Smooth muscle cell of the brain vasculature (primary cell): ENCODE data around the gene NAPSA.
"Not testable (repeated sequence)": the region's sequence is repeated elsewhere in the genome, so short reads cannot be mapped to it uniquely, and the experiment has no call there.

Source experiments
- DNase-seq: peaks from one replicate; pipeline ENCODE4 v3.0.0-alpha.2; 2012; ENCODE audit warnings: low read depth, low spot score

NAPSA gene

DNA sequence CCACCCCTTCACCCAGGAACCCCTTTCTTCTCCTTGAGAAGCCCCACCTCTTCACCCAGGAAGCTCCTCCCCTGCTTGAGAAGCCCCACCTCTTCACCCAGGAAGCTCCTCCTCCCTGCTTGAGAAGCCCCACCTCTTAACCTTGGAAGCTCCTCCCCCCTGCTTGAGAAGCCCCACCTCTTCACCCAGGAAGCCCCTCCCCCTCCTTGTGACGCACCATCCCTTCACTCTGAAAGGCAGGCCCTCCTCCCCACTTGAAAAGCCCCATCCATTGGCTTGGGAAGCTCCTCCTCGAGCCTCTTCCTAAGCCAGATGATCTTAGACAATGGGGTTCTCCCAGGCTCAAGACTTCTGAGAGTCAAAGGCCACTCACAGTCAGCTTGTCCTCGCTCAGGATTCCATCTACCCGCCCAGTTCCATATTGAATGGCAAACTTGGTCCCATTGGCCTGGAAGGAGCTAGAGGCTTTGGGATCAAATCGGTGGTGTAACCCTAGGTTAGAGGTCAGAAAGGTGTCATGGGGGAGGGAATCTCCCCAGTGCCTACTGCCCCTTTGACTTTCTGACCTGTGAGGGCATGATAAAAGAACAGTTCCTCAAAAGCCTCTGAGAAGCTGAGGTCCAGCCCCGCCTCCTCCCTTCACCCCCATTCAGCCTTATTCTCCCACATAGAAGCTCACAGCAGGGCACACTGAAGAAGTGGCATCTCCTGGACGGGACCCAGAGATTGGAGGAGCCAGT, 4.0 kb downstream of the NAPSA start:
- no peak for DNase-seq

DNA sequence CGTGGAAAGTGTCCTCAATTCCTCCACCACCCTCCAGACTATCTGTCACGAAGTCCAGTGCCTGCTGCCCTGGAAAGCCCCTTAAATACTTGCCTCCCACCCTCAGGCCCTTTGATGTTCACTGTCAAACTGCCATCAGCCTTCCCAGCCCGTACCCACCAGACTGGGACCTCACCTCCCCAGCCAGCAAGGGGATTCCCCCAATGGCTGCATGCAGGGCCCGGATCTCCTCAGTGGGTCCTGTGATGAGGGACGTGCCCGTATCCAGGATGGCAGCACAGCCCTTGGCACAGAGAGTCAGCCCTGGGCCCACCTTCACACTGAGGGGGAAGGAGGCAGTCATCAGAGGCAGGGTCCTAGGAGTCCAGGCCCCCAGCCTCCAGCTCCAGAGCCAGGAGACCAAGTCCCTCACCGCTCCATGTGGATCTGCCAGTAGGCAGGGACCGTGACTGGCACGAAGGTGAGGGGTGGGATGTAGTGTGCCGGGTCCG, 6.1 kb downstream of the NAPSA start:
- no peak for DNase-seq

DNA sequence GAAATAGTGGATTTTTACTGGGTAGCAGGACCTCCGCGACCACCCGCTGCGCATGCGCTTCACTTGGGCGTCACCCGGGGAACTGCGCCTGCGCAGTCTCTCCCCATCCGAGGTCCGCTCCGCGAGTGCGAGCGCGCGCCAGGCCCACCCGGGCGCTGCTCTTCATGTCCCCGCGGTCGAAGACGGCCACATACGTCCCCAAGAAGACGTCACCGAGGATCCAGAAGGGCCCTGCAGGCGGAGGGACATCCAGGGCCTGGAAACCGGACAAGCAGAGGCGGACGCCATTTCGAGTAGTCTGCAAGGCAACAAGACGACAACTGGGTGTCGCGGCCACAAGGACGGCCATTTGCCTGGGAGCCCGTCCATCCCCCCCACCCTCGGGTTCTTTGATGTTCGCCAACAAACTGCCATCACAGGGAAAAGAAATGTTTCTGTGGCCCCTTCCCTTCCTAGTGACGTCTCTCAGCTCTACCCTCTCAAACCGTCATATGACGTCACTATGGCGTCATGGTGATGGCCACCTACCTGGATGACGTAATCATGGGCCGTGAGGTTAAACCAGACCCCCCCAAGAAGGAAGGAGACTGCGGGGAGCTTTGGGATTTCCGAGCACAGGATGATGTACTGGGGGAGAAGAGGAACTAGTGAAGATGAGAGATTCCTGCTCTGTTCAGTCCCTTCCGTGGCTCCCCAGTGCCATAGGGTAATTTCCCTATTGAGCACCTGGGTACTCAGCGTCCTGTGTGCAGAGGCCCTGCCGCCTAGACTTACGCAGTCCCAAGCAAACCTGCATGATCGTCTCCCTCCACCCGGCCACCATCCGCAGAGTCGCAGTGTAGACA, 6.7 kb downstream of the NAPSA start:
- no peak for DNase-seq

DNA sequence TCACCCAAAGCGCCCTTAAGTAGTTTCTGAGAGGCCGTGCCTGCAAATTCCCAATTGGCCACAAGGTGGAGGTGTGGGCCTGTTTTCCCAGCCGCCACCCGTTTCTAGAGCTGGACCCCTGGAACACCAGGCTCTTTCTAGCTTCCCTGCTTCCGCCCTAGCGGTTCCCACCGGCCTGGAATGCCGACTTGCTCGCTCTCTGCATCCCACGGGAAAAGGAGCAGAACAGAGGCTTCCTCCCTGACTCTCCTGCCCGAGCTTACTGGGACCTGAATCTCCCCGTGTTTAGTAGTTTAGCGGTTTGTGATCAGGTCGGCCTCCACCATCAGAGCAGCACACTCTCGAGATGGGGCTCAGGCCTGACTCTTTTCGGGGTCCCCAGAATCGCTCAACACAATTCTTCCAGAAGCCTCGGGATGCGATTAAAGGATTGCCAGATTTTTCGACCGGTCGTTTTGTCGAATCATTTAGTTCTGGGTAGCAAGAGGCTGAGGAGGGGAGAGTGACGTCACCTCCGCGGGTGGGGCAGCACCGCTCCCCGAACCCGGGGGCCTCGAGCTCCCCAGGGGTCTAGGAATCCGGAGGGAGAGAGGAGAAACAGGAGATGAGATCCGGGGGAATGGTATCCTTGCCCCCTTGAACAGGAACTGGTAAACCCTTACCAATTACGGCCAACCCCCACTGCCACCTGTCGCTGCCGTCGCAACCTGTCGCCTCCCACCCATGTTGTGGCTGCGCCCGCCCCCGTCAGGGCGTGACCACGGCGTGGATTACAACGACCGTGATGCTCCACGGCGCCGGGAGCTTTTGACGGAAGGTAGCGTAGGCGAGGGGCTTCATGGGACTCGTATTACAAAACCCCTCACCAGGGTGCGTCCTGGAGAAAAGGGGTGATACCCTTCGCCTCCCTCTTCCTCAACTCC, 8.0 kb downstream of the NAPSA start:
- DNase-seq = peak; percentile 15

DNA sequence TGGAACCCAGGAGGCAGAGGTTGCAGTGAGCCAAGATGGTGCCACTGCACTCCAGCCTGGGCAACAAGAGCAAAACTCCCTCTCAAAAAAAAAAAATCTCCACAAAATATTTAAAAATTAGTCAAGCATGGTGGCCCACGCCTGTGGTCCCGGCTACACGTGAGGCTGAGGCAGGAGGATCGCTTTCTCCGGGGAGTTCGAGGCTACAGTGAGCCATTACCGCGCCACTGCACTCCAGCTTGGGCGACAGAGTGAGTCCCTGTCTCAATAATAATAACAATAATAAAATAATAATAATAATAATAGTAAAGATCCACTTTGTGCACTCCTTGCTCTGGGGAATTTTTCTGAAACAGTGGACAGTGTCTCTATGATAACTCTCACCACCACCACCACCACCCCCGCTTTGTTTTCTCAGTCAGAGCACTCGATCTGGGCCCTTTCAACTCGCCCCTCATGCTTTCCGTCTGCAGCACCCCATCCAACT, 8.7 kb downstream of the NAPSA start:
- no peak for DNase-seq

DNA sequence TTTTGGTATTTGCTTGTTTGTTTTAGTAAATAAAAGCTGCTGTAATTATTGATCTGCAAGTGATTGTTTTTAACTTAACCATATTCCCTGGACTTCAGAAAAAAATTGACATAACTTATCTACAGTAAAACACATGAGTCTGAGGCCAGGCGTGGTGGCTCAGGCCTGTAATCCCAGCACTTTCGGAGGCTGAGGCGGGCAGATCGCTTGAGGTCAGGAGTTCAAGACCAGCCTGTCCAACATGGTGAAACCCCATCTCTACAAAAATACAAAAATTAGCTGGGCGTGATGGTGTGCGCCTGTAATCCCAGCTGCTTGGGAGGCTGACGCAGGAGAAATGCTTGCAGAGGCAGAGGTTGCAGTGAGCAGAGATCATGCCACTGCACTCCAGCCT, 12.0 kb downstream of the NAPSA start:
- not testable (repeated sequence) for DNase-seq

DNA sequence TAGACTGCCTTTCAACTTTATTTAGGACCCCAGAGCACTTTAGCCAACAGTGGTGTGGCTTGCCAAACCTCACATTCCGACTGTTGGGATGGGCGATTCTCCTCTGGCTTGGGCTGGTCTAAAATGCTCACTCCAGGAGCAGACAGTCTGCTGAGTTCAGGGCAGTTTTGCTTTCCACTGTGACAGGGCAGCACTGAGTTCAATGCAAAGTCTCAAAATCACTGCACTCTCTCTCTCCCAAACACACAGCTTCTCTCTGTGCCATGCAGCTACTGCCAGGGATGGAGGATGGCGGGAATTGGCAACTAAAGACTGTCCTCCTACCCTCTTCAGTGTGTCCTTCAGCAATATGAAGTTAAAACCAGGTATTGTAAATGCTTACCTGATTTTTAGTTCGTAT, 13.2 kb downstream of the NAPSA start:
- DNase-seq = no peak

DNA sequence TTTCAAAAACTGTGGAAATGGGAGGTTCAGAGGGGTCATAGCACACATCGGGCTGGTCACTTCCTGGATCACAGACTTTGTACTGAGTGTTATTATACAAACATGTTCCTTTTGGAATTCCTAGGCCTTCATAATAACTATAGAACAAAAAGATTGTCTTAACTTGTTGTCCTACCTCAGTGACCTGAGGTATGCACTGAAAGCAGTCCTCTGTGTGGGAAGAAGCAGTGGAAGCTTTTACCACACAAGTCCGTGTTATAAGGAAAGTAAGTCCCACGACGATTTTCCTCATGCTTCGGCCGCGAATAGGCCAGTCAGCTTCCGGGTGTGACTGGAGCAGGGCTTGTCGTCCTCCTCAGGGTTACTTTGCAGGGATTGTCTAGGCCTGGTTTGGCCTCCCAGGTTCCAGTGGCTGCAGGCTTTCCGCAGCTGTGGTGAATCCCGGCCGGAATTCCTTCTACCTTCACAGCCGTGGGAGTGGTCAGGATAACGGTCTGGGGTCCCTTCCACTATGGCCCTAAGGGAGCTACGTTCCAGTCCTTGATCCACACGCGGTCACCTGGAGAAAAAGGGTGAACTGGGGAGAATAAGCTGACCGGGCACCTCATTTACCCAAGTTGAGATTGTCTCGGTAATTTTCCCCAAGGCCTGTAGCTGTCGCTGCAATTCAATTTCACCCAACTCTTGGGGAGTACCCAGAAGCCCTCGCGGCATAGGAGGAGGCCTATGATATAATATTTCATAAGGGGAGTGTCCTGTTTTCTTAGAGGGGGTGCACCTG, 16.0 kb downstream of the NAPSA start:
- no peak for DNase-seq

DNA sequence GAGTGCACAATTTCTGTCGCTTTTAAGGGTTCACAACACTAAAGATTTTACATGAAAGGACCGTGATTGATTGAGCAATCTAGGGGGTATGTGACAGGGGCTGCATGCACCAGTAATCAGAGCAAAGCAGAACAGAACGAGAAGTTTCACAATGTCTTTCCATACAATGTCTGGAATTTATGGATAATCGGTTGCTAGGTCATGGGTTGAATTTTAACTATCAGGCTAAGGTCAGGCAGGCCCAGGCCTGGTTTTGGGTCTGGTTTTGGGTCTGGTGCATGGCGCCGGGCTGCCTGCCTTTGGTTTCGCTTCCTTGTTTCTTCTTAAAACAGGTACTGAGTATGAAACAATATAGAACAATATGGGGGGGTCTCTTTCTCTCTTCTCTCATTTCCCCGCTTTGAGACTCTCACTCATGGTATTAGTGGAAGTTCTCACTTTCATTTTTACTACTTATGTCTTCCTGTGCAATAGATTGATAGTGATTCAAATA, 18.3 kb downstream of the NAPSA start:
- not testable (repeated sequence) for DNase-seq

DNA sequence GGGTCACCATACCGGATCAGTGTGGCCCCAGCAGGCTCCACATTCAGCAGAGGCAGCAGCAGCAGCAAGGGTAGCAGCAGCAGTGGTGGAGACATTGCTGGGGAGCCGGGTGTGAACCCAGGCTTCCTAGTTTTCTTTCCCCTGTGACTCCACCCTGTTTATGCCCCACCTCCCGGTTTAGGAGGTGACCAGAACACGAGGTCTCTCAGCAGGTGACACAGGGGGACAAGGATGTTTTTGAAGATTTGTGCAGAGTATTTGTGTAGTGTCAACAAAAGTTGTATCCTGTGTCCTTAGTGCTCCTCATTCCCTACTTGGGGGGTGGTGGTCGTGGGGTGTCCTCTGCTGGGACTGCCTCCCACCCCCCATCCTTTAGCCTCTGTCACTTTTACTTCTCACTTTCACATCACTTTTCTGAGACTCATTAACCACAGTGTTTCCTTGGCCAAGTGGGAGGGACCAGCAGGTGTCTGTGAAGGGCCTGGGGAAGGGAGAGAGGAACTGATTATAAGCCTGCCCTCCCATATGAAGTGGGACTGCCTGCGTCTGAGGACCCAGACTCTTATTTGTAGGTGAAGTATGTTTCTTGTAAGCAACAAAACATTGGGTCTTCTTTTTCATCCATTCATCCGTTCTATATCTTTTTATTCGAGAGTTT, 20.6 kb downstream of the NAPSA start:
- DNase-seq = no peak

DNA sequence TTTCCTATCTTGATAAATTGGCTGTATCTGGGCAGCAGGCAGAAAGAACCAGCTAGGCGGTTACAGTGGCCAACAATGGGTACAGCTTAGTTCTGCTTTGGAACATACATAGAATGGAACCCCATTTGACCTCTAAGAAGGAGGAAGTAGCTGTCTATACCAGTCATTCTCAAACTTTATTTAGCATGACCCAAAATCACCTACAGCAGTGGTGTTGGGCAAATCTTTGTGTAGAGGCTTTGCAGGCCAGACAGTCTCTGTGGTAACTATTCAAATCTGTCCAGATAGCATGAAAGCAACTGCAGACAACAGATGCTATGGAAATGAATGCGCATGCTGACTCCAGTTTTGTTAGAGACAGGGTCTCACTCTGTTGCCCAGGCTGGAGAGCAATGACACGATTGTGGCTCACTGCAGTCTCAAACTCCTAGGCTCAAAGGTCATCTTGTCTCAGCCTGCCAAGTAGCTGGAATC, 24.3 kb downstream of the NAPSA start:
- no peak for DNase-seq

DNA sequence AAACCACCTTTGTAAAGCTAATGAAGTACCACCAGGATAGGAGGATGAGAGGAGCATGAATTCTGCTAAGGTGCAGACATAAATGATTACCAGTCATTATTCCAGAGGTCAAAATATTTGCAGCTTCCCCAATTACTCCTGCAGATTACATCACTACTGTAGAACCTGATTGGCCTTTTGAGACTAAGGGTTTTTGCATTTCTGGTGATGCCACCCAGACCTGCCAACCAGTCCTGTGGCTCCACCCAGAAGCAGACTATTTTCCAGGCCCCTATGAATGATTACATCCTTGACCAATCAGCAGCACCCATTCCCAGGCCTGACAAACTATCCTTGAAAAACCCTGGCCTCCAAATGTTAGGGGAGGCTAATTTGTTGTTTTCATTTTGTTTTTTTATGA, 25.1 kb downstream of the NAPSA start:
- no peak for DNase-seq

DNA sequence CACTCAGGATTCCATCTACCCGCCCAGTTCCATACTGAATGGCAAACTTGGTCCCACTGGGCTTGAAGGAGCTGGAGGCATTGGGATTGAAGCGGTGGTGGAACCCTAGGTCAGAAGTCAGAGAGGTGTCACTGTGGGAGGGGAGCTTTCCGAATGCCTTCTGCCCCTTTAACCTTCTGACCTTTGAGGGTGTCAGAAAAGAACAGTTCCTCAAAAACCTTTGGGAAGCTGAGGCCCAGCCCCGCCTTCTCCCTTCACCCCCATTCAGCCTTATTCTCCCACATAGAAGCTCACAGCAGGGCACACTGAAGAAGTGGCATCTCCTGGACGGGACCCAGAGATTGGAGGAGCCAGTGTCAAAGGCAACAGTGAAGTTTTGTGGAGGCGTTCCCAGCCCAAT, 28.4 kb downstream of the NAPSA start:
- DNase-seq = not testable (repeated sequence)

DNA sequence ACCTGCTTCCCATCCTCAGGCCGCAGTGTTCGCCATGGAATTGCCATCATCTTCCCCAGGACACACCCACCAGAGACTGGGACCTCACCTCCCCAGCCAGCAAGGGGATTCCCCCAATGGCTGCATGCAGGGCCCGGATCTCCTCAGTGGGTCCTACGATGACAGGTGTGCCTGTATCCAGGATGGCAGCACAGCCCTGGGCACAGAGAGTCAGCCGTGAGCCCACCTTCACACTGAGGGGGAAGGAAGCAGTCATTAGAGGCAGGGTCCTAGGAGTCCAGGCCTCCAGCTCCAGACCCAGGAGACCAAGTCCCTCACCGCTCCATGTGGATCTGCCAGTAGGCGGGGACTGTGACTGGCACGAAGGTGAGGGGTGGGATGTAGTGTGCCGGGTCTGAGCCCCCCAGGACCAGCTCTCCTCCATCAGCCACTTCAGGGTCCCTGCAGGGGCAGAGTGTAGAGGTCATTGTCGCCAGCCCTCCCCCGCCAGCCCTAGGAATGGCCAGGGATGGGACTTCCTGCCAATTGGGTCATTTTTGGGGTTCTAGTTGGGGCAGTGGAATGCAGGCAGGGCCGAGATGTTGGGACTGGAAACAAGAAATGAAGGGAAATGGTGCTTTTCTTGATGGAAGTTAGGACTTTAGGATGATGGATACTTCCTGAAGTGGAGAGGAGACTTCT, 30.6 kb downstream of the NAPSA start:
- no peak for DNase-seq

DNA sequence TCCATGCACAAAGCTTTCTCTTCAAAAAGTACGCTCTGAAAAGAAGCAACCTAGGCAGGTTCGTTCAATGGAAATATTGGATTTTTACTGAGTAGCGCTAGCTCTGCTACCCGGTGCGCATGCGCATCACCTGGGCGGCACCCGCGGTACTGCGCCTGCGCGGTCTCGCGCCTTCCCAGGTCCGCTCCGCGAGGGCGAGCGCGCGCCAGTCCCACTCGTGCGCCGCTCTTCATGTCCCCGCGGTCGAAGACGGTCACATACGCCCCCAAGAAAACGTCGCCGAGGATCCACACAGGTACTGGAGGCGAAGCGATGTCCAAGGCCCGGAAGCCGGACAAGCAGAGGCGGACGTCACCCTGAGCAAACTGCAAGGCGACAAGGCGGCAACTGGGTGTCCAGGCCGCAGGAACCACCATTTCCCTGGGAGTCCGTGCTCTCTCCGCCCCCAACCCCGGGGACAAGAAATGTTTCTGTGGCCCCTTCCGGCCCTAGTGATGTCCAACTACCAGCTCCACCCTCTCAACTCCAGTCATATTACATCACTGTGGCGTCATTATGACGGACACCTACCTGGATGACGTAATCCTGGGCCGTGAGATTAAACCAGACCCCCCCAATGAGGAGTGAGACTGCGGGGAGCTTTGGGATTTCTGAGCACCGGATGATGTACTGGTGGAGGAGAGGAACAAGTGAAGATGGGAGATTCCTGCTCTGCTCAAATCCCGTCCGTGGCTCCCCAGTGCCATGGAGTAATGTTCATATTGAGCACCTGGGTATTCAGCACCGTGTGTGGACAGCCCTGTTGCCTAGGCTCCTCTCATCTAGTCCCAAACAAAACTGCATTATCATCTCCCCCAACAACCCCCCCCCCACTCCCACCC, 31.5 kb downstream of the NAPSA start:
- DNase-seq = peak; percentile 28

DNA sequence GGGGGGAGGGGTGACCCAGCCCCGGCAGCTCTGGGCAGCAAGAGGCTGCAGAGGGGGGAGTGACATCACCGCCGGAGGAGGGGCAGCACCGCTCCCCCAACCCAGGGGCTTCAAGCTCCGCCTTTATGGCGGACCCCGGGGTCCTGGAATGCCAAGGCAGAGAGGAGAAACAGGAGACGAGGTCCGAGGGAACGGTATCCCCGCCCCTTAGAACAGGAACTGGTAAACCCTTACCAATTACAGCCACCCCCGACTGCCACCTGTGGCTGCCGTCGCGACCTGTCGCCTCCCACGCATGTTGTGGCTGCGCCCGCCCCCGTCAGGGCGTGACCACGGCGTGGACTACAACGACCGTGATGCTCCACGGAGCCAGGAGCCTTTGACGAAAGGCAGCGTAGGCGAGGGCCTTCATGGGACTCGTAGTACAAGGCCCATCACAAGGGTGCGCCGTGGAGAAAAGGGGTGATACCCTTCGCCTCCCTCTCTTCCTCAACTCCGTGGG, 32.2 kb downstream of the NAPSA start:
- peak; percentile 31 for DNase-seq

DNA sequence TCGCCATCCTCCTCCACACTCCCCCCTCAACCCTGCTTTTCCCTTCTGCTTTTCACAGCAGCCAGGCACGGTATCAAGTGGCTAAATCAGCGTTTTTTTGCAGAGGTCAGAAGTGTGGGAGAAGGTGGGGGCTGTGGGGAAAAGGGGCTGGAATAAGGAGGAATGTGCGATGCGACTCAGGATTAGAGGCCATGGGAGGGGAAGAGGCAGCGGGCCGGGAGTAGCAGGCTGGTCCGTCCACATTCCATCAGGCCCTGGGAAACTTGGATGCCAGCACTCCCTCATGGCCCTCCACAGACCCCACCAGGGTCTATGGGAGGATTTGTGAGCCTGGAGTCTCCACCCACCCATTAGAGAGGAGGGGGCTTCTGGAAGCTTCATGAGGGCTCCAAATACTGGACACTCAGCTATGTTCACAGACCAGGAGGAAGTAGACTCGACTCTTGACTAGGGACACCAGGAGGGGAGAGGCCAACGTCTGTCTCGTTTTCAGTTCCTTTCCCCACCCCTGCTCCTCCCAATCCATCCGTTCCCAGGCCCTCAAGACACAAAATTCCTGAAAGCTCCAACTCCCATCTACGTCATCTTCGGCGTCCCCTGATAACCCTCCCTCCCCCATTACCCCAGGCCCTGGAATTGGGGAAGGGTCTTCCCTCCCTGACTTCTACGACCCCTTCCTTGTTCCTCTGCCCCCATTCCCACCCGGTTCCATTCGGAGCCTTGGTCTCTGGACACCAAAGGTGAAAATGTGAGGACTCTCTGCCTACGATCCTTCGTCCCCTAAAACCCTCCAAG, 33.0 kb downstream of the NAPSA start:
- no peak for DNase-seq

DNA sequence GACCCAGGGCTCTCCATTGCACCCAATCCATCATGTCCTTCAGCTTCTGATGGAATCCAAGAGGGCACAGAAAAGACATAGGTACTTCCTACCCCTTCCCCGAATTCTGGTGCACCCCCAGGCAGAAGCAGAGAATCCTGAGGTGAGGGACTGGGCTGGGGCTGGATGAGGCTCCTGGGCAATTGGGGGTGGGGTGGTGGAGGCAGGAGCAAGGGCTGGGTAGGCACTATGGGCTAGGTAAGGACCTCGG, 33.5 kb downstream of the NAPSA start:
- DNase-seq = no peak
